NCI-H446 (cell line): Measurements from ENCODE around the gene DHRS4.

ENCODE experiments used
- DNase-seq, 2 experiments: peaks; one replicate each; lab custom pipeline; 2025; lab: John Stamatoyannopoulos, UW

Gene DHRS4

GRCh38 chr14:23953464-23954278 lies at the start of gene DHRS4:
DHRS4 (plus strand) TSS chr14:23953770; CDS start chr14:23953789, 19 bp downstream.
- peak; percentile 86 to 92 for DNase-seq

GRCh38 chr14:23910101-23910875 lies 43.3 kb upstream of the DHRS4 start:
- DNase-seq, result peak; percentile 43 to 66

- DNase-seq, result no peak
Measured at GRCh38 chr14:23910876-23911210, 42.7 kb upstream of the DHRS4 start.

- DNase-seq, result no peak
Measured at GRCh38 chr14:23915559-23915958, 38.0 kb upstream of the DHRS4 start.

- DNase-seq, result no peak
Measured at GRCh38 chr14:23916004-23916403, 37.6 kb upstream of the DHRS4 start.

GRCh38 chr14:23916446-23916845 lies 37.1 kb upstream of the DHRS4 start:
- DNase-seq, result no peak

- no peak for DNase-seq
Measured at GRCh38 chr14:23922545-23922944, 31.0 kb upstream of the DHRS4 start.

GRCh38 chr14:23925523-23926075 lies 28.0 kb upstream of the DHRS4 start:
- DNase-seq, result no peak

- DNase-seq, result no peak
Measured at GRCh38 chr14:23926543-23926942, 27.0 kb upstream of the DHRS4 start.

GRCh38 chr14:23929136-23929535 lies 24.4 kb upstream of the DHRS4 start:
- DNase-seq, result no peak

GRCh38 chr14:23929822-23930294 lies 23.7 kb upstream of the DHRS4 start:
- peak; percentile 77 to 89 for DNase-seq

GRCh38 chr14:23930742-23931141 lies 22.8 kb upstream of the DHRS4 start:
- no peak for DNase-seq

GRCh38 chr14:23931721-23932289 lies 21.8 kb upstream of the DHRS4 start:
- no peak for DNase-seq

GRCh38 chr14:23932639-23933038 lies 20.9 kb upstream of the DHRS4 start:
- DNase-seq, result no peak

GRCh38 chr14:23933108-23933741 lies 20.3 kb upstream of the DHRS4 start:
- no peak for DNase-seq

GRCh38 chr14:23933742-23934128 lies 19.8 kb upstream of the DHRS4 start:
- no peak for DNase-seq

GRCh38 chr14:23935158-23935557 lies 18.4 kb upstream of the DHRS4 start:
- DNase-seq, result no peak

GRCh38 chr14:23936084-23936829 lies 17.3 kb upstream of the DHRS4 start:
- no peak for DNase-seq

- DNase-seq, result no peak
Measured at GRCh38 chr14:23937203-23937602, 16.4 kb upstream of the DHRS4 start.

GRCh38 chr14:23938823-23939222 lies 14.7 kb upstream of the DHRS4 start:
- no peak for DNase-seq

GRCh38 chr14:23939607-23940326 lies 13.8 kb upstream of the DHRS4 start:
- no peak for DNase-seq
